GM19193 (cell line): ENCODE measurements around the gene SEC31A.

Experiments
- POLR2A ChIP-seq: IDR thresholded peaks from 4 replicates; pipeline ENCODE4 v1.6.1; 2011; ENCODE audit not compliant: insufficient read depth, insufficient read length; ENCODE audit errors: extremely low read depth

Gene SEC31A

DNA sequence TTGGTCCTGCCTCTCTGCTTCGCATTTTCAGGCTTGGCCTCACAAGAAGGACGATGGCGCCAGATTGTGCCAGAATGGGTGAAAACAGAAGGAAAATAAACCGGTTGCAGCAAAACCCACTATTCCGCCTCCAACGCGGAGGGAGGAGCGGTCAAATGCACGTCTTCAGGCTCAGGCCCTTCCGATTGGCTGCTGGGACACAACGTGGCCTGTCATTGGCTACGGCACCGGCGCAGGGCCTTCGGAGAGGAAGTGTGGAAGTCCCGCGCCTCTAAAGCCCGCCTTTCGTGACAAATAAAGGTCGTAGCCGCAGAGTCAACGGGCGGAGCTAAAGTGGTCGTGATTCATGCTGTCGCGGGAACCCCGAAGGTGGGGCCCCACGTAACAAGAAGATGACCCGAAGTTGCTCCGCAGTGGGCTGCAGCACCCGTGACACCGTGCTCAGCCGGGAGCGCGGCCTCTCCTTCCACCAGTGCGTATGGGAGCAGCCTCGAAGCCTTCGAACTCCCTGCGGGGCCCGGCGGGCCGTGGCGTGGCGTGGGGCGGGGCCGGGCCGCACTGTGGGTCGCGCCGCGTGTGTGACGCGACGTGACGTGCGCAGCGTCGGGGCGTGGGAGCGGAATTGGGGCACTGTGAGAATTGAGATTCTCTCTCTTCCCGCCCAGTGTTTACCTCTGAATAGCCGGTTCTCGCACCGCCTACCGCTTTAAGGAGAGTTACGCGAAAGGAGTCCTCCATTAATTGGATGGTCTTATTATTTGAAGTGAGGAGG, 9.6 kb upstream of the SEC31A start, which contains the start of gene THAP9:
THAP9 (plus strand) TSS at position 325 of the 772 bp plus-strand sequence; CDS start at position 393, 68 bp downstream.
- peak; percentile 86 for TF ChIP-seq POLR2A

DNA sequence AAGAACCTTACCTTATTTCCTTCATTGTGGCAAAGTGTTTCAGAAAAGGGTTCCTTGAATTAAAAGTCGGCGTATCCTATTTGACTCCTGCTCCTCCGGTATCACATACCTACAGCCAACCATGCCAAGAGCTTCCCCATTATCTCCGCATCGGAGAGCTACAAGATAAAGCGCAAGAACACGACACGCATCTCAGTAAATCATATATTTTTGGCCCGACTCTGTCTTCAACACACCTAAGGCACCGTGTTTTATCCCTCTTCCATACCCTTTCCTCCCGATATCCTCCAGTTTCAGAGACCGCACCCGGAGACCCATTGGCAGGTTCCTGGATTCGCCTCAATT, 9.1 kb upstream of the SEC31A start:
- no peak for TF ChIP-seq POLR2A

DNA sequence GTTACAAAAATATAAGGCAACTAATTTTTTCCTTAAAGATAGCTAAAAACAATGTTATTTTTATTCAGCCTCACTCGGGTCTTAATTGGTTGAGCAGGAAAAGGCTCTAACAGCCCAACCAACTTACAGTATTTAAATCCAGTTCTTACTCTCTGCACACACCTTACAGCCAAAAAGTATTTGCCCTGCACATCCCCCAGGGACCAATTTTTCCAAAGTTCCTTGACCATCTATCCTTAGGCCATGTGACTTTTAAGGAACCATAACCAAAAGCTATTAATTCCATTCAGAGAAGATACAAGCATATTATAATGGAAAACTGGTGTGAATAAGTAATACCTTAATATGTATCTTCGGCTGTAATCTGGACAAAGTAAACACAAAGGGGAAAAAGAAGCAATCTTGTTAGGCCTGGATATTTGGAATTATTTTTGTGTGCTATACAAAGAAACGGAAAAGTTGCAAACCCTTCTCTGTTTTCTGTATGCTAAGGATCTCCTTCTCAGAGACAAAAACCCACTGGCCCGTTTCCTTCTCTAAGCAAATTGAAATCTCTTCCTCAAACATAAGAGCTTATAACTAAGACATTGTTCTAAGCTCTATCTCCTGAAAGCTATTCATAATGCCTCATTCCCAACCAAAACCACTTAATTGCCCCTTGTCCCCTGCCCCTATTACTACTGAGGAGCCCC, 8.6 kb upstream of the SEC31A start:
- no peak for TF ChIP-seq POLR2A

DNA sequence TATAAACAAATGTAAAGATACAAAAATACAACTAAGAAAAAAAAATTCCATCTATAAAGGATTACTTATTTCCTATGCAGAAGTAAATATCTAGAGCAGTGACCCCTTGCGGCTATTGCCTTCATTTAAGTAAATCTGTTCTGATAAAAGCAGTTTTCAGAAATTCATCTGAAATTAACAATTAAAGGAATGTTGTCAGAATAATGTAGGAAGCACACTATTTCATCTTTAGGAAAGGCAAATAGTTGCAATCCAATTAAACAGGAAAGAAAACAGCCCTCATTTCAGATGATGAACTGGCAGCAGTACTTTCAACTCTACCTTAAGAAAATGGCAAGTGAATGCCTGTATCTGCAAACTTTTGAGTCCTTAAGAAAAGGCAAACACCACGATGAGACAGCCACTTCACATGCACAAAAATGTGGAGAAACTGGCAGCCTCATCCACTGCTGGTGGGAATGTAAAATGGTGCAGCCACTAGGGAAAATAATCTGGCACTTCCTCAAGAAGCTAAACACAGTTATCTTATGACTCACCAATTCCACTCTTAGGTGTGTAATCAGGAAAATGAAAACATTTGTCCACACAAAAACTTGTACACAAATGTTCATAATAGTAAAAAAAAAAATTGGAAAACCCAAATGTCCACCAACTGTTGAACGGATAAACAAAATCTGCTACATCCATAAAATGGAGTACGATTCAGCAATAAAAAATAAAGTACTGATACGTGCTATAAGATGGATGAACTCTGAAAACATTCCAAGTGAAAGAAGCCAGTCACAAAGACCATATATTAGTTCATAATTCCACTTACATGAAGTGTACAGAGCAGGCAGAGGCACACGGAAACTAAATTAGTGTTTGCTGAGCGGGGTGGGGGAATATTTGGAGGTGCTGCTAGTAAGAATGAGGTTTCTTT, 7.6 kb upstream of the SEC31A start:
- TF ChIP-seq POLR2A = no peak

DNA sequence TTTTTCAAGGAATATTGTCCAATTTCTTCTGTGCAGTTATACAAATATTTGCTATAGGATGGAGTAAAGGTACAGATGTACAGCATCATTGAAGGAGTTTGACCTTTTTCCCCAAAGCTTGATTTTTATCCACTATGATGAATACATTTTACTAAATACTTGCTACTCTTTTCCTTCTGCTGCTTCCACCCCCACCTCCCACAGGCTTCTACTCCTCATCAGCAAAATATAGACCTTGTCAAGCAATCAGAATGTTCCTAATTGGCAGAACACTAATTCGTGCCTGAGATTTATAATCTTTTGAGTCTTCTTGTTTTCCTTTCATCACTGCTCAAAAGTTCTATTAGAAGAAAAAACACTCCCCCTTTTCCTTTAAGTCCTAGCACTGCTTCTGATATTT, 5.8 kb upstream of the SEC31A start:
- no peak for TF ChIP-seq POLR2A

DNA sequence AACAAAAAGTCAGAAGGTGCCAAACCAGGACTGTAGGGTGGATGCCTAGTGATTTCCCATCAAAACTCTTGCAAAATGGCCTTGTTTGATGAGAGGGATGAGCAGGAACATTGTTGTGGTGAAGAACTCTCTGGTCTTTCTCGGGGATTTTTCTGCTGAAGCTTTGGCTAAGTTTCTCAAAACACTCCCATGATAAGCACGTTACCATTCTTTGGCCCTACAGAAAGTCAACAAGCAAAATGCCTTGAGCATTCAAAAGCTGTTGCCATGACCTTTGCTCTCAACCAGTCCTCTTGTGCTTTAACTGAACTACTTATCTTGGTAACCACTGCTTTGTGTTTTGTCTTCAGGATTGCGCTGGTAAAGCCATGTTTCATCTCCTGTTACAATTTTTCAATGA, 3.0 kb upstream of the SEC31A start:
- no peak for TF ChIP-seq POLR2A

DNA sequence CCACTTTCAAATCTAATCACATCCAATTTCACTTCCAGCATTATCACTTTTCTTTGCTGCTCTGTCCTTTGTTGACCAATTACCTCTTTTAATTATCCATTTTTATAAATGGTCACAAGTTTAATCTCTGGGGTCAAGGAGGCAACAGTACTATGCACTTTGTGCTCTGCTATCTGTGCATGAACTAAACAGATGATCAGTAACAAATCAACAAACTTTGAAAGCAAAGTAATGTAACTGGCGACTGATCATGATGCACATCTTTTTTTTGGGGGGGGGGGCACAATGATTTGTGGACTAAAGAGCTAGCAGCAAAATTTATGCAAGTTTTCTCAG, 1.5 kb upstream of the SEC31A start:
- TF ChIP-seq POLR2A = no peak

DNA sequence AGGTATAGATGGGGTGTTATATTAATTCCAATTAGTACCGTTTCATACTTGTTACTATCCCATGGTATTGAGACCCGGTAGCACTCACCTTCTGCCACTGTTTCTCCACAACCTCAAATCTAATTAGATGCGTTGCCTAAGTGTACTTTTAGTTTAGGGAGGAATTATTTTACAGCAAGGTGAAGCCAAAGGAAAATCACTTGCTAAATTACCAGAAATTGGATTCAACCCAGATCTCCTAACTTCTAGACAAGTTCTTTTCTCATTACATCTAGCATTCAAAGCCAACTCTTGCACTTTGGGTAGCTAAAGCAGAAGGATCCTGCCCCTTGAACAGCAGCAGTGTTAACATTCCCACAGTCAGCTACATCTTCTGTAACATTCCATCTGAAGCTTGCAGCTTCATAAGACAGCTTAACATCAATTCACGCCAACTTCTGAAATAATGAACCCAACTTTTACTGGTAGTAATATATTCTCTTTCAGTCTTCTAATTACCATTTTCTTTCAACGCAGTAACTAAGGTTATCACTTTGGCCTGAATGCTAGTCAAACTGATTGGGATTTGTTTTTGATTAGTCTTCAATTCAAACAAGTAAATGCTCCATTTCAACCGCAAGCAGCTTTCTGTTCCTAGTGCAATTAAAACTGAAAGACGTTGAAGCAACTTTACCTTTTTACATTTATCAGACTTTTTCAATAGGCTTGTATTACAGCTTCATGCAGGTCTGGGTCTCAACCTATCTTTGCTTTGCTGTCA, 934 bp upstream of the SEC31A start:
- no peak for TF ChIP-seq POLR2A

DNA sequence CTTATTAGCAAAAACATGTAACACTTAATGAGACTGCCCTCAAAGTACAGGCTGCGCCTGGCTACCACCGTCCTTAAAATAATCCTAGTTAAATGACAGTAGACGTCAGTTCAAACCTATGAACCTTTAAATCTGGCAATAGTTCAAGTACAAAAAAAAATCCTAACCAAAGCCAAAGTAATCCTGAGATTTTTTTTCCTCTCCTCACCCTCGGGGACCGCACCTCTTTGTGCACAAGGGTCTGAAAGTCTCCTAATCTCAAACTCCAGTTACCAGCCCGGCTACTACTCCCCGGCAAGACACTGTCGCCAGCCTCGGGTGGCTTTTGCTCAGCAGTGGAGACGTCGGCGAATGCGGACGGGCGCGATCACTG, 439 bp downstream of the SEC31A start:
- TF ChIP-seq POLR2A = no peak

DNA sequence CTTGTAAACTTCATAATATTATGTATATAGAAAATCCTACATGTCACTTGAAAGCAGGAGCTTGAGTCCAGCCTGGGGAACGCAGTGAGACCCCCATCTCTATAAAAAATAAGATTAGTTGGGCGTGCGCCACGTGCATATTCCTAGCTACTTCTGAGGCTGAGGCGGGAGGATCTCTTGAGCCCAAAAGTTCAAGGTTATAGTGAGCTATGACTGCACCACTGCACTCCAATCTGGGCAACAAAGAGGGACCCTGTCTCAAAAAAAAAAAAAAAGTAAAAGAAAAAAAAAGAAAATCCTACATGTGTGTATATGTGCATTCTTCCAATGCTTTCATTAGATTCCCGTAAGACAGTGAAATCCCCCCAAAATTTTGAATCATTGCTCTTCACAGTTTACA, 1.7 kb downstream of the SEC31A start:
- TF ChIP-seq POLR2A = no peak

DNA sequence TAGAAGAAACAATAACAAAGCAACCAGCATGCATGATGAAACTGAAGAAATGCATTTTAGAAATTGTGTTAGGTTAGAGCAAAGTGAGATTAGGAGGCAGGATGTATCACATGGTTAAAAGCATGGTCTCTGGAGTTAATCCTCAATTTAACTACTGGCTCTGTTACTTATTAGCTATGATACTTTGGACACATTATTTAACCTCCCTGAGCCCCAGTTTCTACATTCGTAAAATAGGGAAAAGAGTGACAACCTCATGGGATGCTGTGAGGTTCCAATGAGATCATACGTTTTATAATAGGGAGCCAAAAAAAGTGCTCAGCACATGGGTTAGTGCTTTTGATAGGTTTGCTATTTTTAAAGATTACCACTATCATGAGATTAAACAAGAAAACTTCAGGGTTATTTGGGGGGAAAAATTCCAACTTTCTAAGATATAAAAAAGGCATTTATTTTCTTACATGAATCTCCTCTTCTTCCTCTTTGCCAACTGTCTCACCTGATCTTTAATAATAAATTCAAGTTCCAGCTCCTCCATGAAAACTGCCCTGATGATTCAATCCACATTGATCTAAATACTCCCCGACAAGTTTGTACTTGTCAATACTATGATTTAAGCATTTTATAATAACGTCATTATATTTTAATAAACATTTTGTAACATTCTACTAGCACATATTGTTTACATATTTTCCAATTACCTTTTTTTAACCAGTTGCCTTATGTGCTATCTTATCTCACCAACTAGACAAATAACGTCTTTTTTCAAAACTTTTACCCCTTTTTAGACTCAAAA, 4.6 kb downstream of the SEC31A start:
- no peak for TF ChIP-seq POLR2A

DNA sequence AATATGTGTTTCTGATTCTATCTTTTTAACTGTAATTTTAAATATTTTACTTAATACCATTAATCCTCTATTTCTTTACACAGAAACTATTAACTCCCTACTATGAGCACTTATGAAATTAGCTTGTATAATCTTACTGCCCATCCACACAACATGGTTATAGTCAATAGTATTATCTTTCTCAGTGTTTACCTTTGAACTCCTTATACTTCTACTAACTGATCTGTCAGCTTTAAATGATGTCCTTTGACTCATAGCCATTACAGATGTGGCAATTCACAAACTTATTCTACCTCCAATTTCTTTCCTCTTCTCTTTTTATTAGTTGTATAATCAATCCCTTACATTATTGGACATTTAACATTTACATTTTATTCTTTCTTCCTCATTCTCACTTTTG, 5.5 kb downstream of the SEC31A start:
- TF ChIP-seq POLR2A = no peak

DNA sequence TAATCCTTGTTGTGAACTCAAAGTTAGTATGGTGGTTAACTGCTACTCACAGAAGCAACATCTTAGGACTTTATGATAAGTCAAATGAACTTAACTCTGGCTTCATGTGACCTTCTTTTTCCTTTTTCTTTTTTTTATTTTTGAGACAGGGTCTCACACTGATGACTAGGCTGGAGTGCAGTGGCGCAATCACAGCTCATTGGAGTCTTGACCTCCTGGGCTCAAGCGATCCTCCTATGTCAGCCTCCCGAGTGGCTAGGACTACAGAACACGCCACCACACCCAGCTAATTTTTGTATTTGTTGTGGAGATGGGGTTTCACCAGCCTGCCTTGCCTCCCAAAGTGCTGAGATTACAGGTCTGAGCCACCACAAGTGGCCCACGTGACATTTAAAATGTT, 22.4 kb downstream of the SEC31A start:
- no peak for TF ChIP-seq POLR2A
